ENCODE data around the gene TRIM44. TPM values are rescaled to one million over a fixed set of nuclear protein-coding genes. Genes with fewer than 3 reads are reported as not detected.
A peak's percentile ranks its signal among the peaks of the same experiment; 100 is the strongest.

TRIM44 gene
- total RNA-seq, 1 experiment from 2014 or later = 81.4 TPM

DNA sequence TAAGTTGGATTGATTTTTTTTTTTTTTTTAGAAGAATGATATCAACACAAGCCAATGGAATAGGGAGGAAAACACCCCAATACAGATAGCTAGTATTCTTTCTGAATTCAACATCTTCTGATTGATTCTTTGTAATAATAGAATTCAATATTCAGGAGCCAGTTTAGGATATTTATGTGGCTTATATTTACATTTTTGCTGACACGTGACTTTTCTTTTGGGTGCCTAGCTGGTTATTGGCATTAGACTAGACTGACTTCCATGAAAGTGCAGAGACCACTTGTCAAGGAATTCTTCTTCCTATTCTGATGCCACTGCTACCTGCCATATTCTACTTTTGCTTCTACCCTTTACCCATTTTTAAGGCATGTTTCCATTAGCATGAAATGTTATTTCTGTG lies 16.4 kb downstream of the TRIM44 start:
- Histone ChIP-seq H3K9me3 (no peaks in the 10 kb centered on the region), H3K27me3 (replicated peaks; ENCODE audit: control insufficient read depth, insufficient read depth, low read length) (no peaks in the 10 kb centered on the region), H3K4me3 (ENCODE audit: low read depth, low read length) (no peak overlapping the region), H3K36me3 (ENCODE audit: control insufficient read depth, insufficient read depth, low read length) (no peaks in the 10 kb centered on the region), H3K4me1 (peaks cover 28% of the 10 kb centered on the region)
- POLR2A ChIA-PET = no interaction called here
- H3K4me1 Mint-ChIP-seq (ENCODE audit: low read depth, unreplicated experiment) = peaks cover 38% of the 10 kb centered on the region
- no TSS peak for BruUV-seq (replicated peaks)
- H3K36me3 Mint-ChIP-seq (ENCODE audit: insufficient read depth, unreplicated experiment) = peaks cover 13% of the 10 kb centered on the region
- no peak for DNase-seq
- TF ChIP-seq, protein P1, sequence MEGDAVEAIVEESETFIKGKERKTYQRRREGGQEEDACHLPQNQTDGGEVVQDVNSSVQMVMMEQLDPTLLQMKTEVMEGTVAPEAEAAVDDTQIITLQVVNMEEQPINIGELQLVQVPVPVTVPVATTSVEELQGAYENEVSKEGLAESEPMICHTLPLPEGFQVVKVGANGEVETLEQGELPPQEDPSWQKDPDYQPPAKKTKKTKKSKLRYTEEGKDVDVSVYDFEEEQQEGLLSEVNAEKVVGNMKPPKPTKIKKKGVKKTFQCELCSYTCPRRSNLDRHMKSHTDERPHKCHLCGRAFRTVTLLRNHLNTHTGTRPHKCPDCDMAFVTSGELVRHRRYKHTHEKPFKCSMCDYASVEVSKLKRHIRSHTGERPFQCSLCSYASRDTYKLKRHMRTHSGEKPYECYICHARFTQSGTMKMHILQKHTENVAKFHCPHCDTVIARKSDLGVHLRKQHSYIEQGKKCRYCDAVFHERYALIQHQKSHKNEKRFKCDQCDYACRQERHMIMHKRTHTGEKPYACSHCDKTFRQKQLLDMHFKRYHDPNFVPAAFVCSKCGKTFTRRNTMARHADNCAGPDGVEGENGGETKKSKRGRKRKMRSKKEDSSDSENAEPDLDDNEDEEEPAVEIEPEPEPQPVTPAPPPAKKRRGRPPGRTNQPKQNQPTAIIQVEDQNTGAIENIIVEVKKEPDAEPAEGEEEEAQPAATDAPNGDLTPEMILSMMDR (IDR thresholded peaks at IDR 0.05; ENCODE audit: insufficient read depth in 1 of 2, low read depth in 1 of 2, low read length in 1 of 2, severe bottlenecking in 1 of 2, unreplicated experiment in 1 of 2) = no peak
- no peaks in the 10 kb centered on the region for H3K9me3 Mint-ChIP-seq (ENCODE audit: unreplicated experiment)
- no peaks in the 10 kb centered on the region for H3K27me3 Mint-ChIP-seq (ENCODE audit: insufficient read depth, unreplicated experiment)
- H3K27ac Mint-ChIP-seq (ENCODE audit: unreplicated experiment) = no peak overlapping the region
- CTCF ChIA-PET = no interaction called here
- intact Hi-C loops (cut with micrococcal nuclease; ENCODE audit: unreplicated experiment) = no loop called here
- no peak overlapping the region for H3K4me3 Mint-ChIP-seq (ENCODE audit: unreplicated experiment)

DNA sequence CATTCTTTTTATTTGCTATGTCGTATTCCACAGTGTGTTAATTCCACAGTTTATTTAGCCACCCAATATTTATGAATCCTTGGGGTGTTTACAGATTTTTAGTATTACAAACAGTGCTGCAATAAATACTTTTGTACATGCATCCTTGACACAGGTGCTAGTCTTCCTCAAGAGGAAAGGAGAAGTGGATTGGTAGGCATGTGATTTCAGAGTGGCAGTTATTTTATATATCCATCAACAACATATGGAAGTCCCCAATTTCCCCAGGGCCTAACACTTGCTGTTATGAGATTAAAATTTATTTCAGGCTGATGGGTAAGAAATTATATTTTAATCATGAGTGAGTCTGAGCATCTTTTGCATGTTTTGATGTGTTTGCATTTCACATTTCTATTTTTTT lies 17.9 kb downstream of the TRIM44 start:
- H3K4me3 ChIP-seq (ENCODE audit: low read depth, low read length) = no peak overlapping the region
- Mint-ChIP-seq H3K4me3 (ENCODE audit: unreplicated experiment) (no peak overlapping the region), H3K36me3 (ENCODE audit: insufficient read depth, unreplicated experiment) (peaks cover 21% of the 10 kb centered on the region), H3K4me1 (ENCODE audit: low read depth, unreplicated experiment) (peaks cover 38% of the 10 kb centered on the region), H3K27ac (ENCODE audit: unreplicated experiment) (no peak overlapping the region), H3K9me3 (ENCODE audit: unreplicated experiment) (no peaks in the 10 kb centered on the region), H3K27me3 (ENCODE audit: insufficient read depth, unreplicated experiment) (no peaks in the 10 kb centered on the region)
- no peaks in the 10 kb centered on the region for H3K27me3 ChIP-seq (replicated peaks; ENCODE audit: control insufficient read depth, insufficient read depth, low read length)
- H3K4me1 ChIP-seq = peaks cover 28% of the 10 kb centered on the region
- BruUV-seq (replicated peaks) = no TSS peak
- TF ChIP-seq, protein P1 (IDR thresholded peaks at IDR 0.05; ENCODE audit: insufficient read depth in 1 of 2, low read depth in 1 of 2, low read length in 1 of 2, severe bottlenecking in 1 of 2, unreplicated experiment in 1 of 2) = no peak
- H3K36me3 ChIP-seq (ENCODE audit: control insufficient read depth, insufficient read depth, low read length) = no peaks in the 10 kb centered on the region
- DNase-seq = no peak
- no peaks in the 10 kb centered on the region for H3K9me3 ChIP-seq
- intact Hi-C loops (cut with micrococcal nuclease; ENCODE audit: unreplicated experiment) = no loop called here
- POLR2A ChIA-PET = no interaction called here
- CTCF ChIA-PET = no interaction called here

DNA sequence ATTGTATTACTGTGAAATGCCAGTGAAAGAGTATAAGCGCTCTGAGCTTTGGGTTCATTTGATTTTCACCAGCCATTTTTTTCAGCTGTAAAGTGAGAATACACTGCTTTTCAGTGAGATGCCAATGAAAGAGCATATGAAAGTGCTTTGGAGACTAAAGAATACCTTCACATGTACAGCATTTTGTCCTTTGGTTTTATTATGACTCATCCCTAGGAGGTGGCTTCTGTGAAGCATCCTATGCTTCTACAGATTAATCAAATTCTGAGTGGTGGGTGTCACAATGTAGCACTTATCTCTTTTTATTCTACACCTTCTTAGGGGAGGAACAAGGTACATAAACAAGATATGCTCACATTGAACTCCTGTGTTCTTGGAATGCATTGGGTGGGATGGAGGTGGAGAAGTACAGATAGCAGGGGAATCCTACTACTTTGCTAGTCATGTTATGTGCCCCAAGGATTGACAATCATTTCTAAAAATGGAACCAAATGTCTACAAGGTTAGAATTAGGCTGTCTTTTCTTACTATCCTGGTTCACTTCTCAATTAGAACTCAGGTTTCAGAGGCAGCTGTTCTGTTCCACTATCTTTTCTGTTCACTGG lies 18.7 kb downstream of the TRIM44 start:
- Histone ChIP-seq H3K27me3 (replicated peaks; ENCODE audit: control insufficient read depth, insufficient read depth, low read length) (no peaks in the 10 kb centered on the region), H3K36me3 (ENCODE audit: control insufficient read depth, insufficient read depth, low read length) (no peaks in the 10 kb centered on the region), H3K4me1 (peaks cover 28% of the 10 kb centered on the region), H3K4me3 (ENCODE audit: low read depth, low read length) (no peak overlapping the region), H3K9me3 (no peaks in the 10 kb centered on the region)
- no peak for DNase-seq
- Mint-ChIP-seq H3K36me3 (ENCODE audit: insufficient read depth, unreplicated experiment) (peaks cover 28% of the 10 kb centered on the region), H3K4me1 (ENCODE audit: low read depth, unreplicated experiment) (peaks cover 38% of the 10 kb centered on the region), H3K27me3 (ENCODE audit: insufficient read depth, unreplicated experiment) (no peaks in the 10 kb centered on the region), H3K4me3 (ENCODE audit: unreplicated experiment) (no peak overlapping the region), H3K27ac (ENCODE audit: unreplicated experiment) (peak overlapping the region; percentile 66), H3K9me3 (ENCODE audit: unreplicated experiment) (no peaks in the 10 kb centered on the region)
- intact Hi-C loops (cut with micrococcal nuclease; ENCODE audit: unreplicated experiment) = no loop called here
- no TSS peak for BruUV-seq (replicated peaks)
- ChIA-PET POLR2A (no interaction called here), CTCF (no interaction called here)
- TF ChIP-seq, protein P1 (IDR thresholded peaks at IDR 0.05; ENCODE audit: insufficient read depth in 1 of 2, low read depth in 1 of 2, low read length in 1 of 2, severe bottlenecking in 1 of 2, unreplicated experiment in 1 of 2) = no peak

Measured in Caco-2 (cell line).